Stimulated activated naive B cell treated with anti-CD40 and anti-IgM and Interleukin-4, amounts not matched to agents 10 μg/mL and 1 μg/mL and 100 μg/mL, for 72 hours (primary cell): ENCODE results near the gene LRRC73.

Experiments
- ATAC-seq, 2 donors: fragments of 150-1000 bp; cut with Tn5 transposase; replicated peaks; 2 replicates each; pipeline ENCODE4 v1.10.0; 2021; ENCODE audit warnings: moderate library complexity in 1 of 2
- DNase-seq: peaks from one replicate; pipeline ENCODE4 v3.0.0; 2021
- H3K27ac Mint-ChIP-seq: one replicate; pipeline ENCODE4 v1.8.0; 2022; ENCODE audit warnings: mild to moderate bottlenecking, mixed read lengths
- H3K27me3 Mint-ChIP-seq, 2 donors: one replicate each; pipeline ENCODE4 v1.8.0; 2022; ENCODE audit warnings: mixed read lengths in 2 of 2
- H3K36me3 Mint-ChIP-seq, 2 donors: one replicate each; pipeline ENCODE4 v1.8.0; 2022; ENCODE audit warnings: mixed read lengths in 2 of 2, mild to moderate bottlenecking in 1 of 2
- H3K4me1 Mint-ChIP-seq, 2 donors: one replicate each; pipeline ENCODE4 v1.8.0; 2022; ENCODE audit warnings: mixed read lengths in 2 of 2, mild to moderate bottlenecking in 1 of 2
- H3K4me3 Mint-ChIP-seq, 2 donors: one replicate each; pipeline ENCODE4 v1.8.0; 2022; ENCODE audit warnings: mild to moderate bottlenecking in 2 of 2, mixed read lengths in 2 of 2, moderate library complexity in 1 of 2
- H3K9me3 Mint-ChIP-seq, 2 donors: one replicate each; pipeline ENCODE4 v1.8.0; 2022; ENCODE audit warnings: mixed read lengths in 2 of 2, mild to moderate bottlenecking in 1 of 2

LRRC73 gene

GRCh38 chr6:43520097-43520496, 10.0 kb upstream of the LRRC73 start:
- ATAC-seq (no peak), DNase-seq (no peak)
- H3K27ac Mint-ChIP-seq, result no peak overlapping the region
- H3K4me3 Mint-ChIP-seq, result no peak overlapping the region
- peaks cover 12 to 18% of the 10 kb centered on the region in 2 donors for H3K4me1 Mint-ChIP-seq
- H3K27me3 Mint-ChIP-seq, result no peaks in the 10 kb centered on the region
- H3K9me3 Mint-ChIP-seq, result no peaks in the 10 kb centered on the region
- peaks cover 24 to 25% of the 10 kb centered on the region in 2 donors for H3K36me3 Mint-ChIP-seq

- H3K4me1 Mint-ChIP-seq, result peaks cover 16 to 17% of the 10 kb centered on the region in 2 donors
- DNase-seq (no peak), ATAC-seq (peak; percentile 6 to 17)
- no peak overlapping the region for H3K4me3 Mint-ChIP-seq
- H3K36me3 Mint-ChIP-seq, result peaks cover 21 to 26% of the 10 kb centered on the region in 2 donors
- H3K27ac Mint-ChIP-seq, result no peak overlapping the region
- H3K27me3 Mint-ChIP-seq, result no peaks in the 10 kb centered on the region
- H3K9me3 Mint-ChIP-seq, result no peaks in the 10 kb centered on the region
Observed at GRCh38 chr6:43517505-43518357, 7.6 kb upstream of the LRRC73 start.

- no peak within 1 kb of the TSS for H3K4me3 Mint-ChIP-seq
- peaks cover 16 to 19% of the 10 kb centered on the region in 2 donors for H3K4me1 Mint-ChIP-seq
- DNase-seq, result peak; percentile 96
- H3K27me3 Mint-ChIP-seq, result no peaks in the 10 kb centered on the region
- no peak within 1 kb of the TSS for H3K27ac Mint-ChIP-seq
- ATAC-seq, result peak; percentile 95 to 96
- no peaks in the 10 kb centered on the region for H3K9me3 Mint-ChIP-seq
- peaks cover 20 to 27% of the 10 kb centered on the region in 2 donors for H3K36me3 Mint-ChIP-seq
Observed at GRCh38 chr6:43516697-43517504, 6.8 kb upstream of the LRRC73 start, which contains the start of the genes POLR1C and YIPF3. TSS of gene POLR1C (plus strand) at chr6:43517089. CDS start at chr6:43517110, 21 bp downstream. TSS of gene YIPF3 (minus strand) at chr6:43516926. CDS start at chr6:43516807, 119 bp downstream.

- ATAC-seq, result no peak
Observed at GRCh38 chr6:43516367-43516696, 6.2 kb upstream of the LRRC73 start.

GRCh38 chr6:43515808-43516207, 5.7 kb upstream of the LRRC73 start:
- ATAC-seq (no peak), DNase-seq (no peak)
- Mint-ChIP-seq H3K4me1 (peaks cover 17 to 21% of the 10 kb centered on the region in 2 donors), H3K27me3 (no peaks in the 10 kb centered on the region), H3K27ac (no peak overlapping the region), H3K4me3 (no peak overlapping the region), H3K9me3 (no peaks in the 10 kb centered on the region), H3K36me3 (peaks cover 25 to 34% of the 10 kb centered on the region in 2 donors)

More at GRCh38 chr6:43516367-43516696, 6.2 kb upstream of the LRRC73 start:
- H3K36me3 Mint-ChIP-seq, result peaks cover 23 to 32% of the 10 kb centered on the region in 2 donors
- peaks cover 16 to 21% of the 10 kb centered on the region in 2 donors for H3K4me1 Mint-ChIP-seq
- H3K4me3 Mint-ChIP-seq, result no peak overlapping the region
- H3K27ac Mint-ChIP-seq, result no peak overlapping the region
- H3K27me3 Mint-ChIP-seq, result no peaks in the 10 kb centered on the region
- H3K9me3 Mint-ChIP-seq, result no peaks in the 10 kb centered on the region
- no peak for DNase-seq

- H3K4me3 Mint-ChIP-seq, result no peak overlapping the region
- H3K36me3 Mint-ChIP-seq, result peaks cover 23 to 36% of the 10 kb centered on the region in 2 donors
- ATAC-seq (no peak), DNase-seq (no peak)
- H3K9me3 Mint-ChIP-seq, result no peaks in the 10 kb centered on the region
- H3K27ac Mint-ChIP-seq, result no peak overlapping the region
- peaks cover 37 to 47% of the 10 kb centered on the region in 2 donors for H3K4me1 Mint-ChIP-seq
- peaks cover 18 to 22% of the 10 kb centered on the region in 2 donors for H3K27me3 Mint-ChIP-seq
Observed at GRCh38 chr6:43511824-43512415, 1.8 kb upstream of the LRRC73 start.

GRCh38 chr6:43510827-43511163, 649 bp upstream of the LRRC73 start:
- Mint-ChIP-seq H3K36me3 (peaks cover 26 to 44% of the 10 kb centered on the region in 2 donors), H3K27ac (no peak overlapping the region), H3K27me3 (peaks cover 18 to 22% of the 10 kb centered on the region in 2 donors), H3K4me1 (peaks cover 41 to 50% of the 10 kb centered on the region in 2 donors), H3K9me3 (no peaks in the 10 kb centered on the region), H3K4me3 (peak overlapping the region; percentile 77 to 80)
- no peak for ATAC-seq
- DNase-seq, result no peak

GRCh38 chr6:43509142-43509983, 783 bp downstream of the LRRC73 start:
- ATAC-seq (peak; percentile 11 to 16), DNase-seq (no peak)
- Mint-ChIP-seq H3K4me1 (peaks cover 32 to 41% of the 10 kb centered on the region in 2 donors), H3K27ac (peak overlapping the region; percentile 56), H3K27me3 (peaks cover 18 to 22% of the 10 kb centered on the region in 2 donors), H3K9me3 (no peaks in the 10 kb centered on the region), H3K4me3 (peak overlapping the region; percentile 80 to 86), H3K36me3 (peaks cover 22 to 40% of the 10 kb centered on the region in 2 donors)

GRCh38 chr6:43508481-43509141, 1.5 kb downstream of the LRRC73 start:
- Mint-ChIP-seq H3K4me3 (peak overlapping the region; percentile 80 to 86), H3K36me3 (peaks cover 22 to 39% of the 10 kb centered on the region in 2 donors), H3K9me3 (no peaks in the 10 kb centered on the region), H3K27ac (peak overlapping the region; percentile 81), H3K4me1 (peaks cover 32 to 41% of the 10 kb centered on the region in 2 donors), H3K27me3 (peaks cover 18 to 22% of the 10 kb centered on the region in 2 donors)
- DNase-seq (no peak), ATAC-seq (no peak)

GRCh38 chr6:43506667-43507471, 3.3 kb downstream of the LRRC73 start:
- DNase-seq (peak; percentile 71), ATAC-seq (peak; percentile 79 to 80)
- Mint-ChIP-seq H3K4me3 (no peak overlapping the region), H3K27me3 (peaks cover 18 to 22% of the 10 kb centered on the region in 2 donors), H3K27ac (peak overlapping the region; percentile 56), H3K36me3 (peaks cover 21 to 43% of the 10 kb centered on the region in 2 donors), H3K9me3 (no peaks in the 10 kb centered on the region), H3K4me1 (peaks cover 28 to 41% of the 10 kb centered on the region in 2 donors)

GRCh38 chr6:43506171-43506570, 4.0 kb downstream of the LRRC73 start:
- ATAC-seq, result no peak
- Mint-ChIP-seq H3K4me3 (no peak overlapping the region), H3K27ac (peak overlapping the region; percentile 56), H3K4me1 (peaks cover 26 to 41% of the 10 kb centered on the region in 2 donors), H3K27me3 (peaks cover 18 to 22% of the 10 kb centered on the region in 2 donors), H3K36me3 (peaks cover 23 to 43% of the 10 kb centered on the region in 2 donors), H3K9me3 (no peaks in the 10 kb centered on the region)
- no peak for DNase-seq

GRCh38 chr6:43505718-43506117, 4.4 kb downstream of the LRRC73 start:
- Mint-ChIP-seq H3K4me3 (no peak overlapping the region), H3K27ac (no peak overlapping the region), H3K4me1 (peaks cover 25 to 39% of the 10 kb centered on the region in 2 donors)

More at GRCh38 chr6:43505718-43506117, 4.4 kb downstream of the LRRC73 start:
- no peak for ATAC-seq
- Mint-ChIP-seq H3K9me3 (no peaks in the 10 kb centered on the region), H3K27me3 (peaks cover 18 to 22% of the 10 kb centered on the region in 2 donors), H3K36me3 (peaks cover 24 to 42% of the 10 kb centered on the region in 2 donors)
- DNase-seq, result no peak
